ENCODE measurements around the gene FES.

FES gene

GRCh38 chr15:90880381-90881145 is 3.7 kb upstream of the FES start:
- TF ChIP-seq, protein P1, sequence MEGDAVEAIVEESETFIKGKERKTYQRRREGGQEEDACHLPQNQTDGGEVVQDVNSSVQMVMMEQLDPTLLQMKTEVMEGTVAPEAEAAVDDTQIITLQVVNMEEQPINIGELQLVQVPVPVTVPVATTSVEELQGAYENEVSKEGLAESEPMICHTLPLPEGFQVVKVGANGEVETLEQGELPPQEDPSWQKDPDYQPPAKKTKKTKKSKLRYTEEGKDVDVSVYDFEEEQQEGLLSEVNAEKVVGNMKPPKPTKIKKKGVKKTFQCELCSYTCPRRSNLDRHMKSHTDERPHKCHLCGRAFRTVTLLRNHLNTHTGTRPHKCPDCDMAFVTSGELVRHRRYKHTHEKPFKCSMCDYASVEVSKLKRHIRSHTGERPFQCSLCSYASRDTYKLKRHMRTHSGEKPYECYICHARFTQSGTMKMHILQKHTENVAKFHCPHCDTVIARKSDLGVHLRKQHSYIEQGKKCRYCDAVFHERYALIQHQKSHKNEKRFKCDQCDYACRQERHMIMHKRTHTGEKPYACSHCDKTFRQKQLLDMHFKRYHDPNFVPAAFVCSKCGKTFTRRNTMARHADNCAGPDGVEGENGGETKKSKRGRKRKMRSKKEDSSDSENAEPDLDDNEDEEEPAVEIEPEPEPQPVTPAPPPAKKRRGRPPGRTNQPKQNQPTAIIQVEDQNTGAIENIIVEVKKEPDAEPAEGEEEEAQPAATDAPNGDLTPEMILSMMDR (IDR thresholded peaks at IDR 0.05; ENCODE audit: control insufficient read depth, extremely low read depth, insufficient read depth) = no peak
- no peak overlapping the region for H3K4me3 ChIP-seq (ENCODE audit: low read depth, low read length)
- no peak for DNase-seq (ENCODE audit: low read depth)

DNA sequence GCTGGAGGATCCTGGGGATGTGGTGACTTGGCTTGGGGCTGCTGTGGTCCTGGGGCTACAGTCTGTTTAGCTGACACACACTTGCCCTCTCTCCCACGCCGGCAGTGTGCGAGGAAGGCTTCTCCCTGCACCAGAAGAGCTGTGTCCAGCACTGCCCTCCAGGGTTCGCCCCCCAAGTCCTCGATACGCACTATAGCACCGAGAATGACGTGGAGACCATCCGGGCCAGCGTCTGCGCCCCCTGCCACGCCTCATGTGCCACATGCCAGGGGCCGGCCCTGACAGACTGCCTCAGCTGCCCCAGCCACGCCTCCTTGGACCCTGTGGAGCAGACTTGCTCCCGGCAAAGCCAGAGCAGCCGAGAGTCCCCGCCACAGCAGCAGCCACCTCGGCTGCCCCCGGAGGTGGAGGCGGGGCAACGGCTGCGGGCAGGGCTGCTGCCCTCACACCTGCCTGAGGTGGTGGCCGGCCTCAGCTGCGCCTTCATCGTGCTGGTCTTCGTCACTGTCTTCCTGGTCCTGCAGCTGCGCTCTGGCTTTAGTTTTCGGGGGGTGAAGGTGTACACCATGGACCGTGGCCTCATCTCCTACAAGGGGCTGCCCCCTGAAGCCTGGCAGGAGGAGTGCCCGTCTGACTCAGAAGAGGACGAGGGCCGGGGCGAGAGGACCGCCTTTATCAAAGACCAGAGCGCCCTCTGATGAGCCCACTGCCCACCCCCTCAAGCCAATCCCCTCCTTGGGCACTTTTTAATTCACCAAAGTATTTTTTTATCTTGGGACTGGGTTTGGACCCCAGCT is 2.9 kb upstream of the FES start:
- no peak for DNase-seq (ENCODE audit: low read depth)
- TF ChIP-seq, protein P1 (IDR thresholded peaks at IDR 0.05; ENCODE audit: control insufficient read depth, extremely low read depth, insufficient read depth) = no peak
- H3K4me3 ChIP-seq (ENCODE audit: low read depth, low read length) = no peak overlapping the region

DNA sequence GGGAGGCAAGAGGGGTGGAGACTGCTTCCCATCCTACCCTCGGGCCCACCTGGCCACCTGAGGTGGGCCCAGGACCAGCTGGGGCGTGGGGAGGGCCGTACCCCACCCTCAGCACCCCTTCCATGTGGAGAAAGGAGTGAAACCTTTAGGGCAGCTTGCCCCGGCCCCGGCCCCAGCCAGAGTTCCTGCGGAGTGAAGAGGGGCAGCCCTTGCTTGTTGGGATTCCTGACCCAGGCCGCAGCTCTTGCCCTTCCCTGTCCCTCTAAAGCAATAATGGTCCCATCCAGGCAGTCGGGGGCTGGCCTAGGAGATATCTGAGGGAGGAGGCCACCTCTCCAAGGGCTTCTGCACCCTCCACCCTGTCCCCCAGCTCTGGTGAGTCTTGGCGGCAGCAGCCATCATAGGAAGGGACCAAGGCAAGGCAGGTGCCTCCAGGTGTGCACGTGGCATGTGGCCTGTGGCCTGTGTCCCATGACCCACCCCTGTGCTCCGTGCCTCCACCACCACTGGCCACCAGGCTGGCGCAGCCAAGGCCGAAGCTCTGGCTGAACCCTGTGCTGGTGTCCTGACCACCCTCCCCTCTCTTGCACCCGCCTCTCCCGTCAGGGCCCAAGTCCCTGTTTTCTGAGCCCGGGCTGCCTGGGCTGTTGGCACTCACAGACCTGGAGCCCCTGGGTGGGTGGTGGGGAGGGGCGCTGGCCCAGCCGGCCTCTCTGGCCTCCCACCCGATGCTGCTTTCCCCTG is 2.2 kb upstream of the FES start:
- no peak for DNase-seq (ENCODE audit: low read depth)
- no peak overlapping the region for H3K4me3 ChIP-seq (ENCODE audit: low read depth, low read length)
- TF ChIP-seq, protein P1 (IDR thresholded peaks at IDR 0.05; ENCODE audit: control insufficient read depth, extremely low read depth, insufficient read depth) = no peak

DNA sequence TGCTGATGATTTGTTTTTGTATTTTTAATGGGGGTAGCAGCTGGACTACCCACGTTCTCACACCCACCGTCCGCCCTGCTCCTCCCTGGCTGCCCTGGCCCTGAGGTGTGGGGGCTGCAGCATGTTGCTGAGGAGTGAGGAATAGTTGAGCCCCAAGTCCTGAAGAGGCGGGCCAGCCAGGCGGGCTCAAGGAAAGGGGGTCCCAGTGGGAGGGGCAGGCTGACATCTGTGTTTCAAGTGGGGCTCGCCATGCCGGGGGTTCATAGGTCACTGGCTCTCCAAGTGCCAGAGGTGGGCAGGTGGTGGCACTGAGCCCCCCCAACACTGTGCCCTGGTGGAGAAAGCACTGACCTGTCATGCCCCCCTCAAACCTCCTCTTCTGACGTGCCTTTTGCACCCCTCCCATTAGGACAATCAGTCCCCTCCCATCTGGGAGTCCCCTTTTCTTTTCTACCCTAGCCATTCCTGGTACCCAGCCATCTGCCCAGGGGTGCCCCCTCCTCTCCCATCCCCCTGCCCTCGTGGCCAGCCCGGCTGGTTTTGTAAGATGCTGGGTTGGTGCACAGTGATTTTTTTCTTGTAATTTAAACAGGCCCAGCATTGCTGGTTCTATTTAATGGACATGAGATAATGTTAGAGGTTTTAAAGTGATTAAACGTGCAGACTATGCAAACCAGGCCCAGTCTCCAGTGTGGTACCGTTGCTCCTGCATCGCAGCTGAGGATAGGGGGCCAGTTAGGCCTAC is 1.4 kb upstream of the FES start:
- H3K4me3 ChIP-seq (ENCODE audit: low read depth, low read length) = no peak overlapping the region
- TF ChIP-seq, protein P1 (IDR thresholded peaks at IDR 0.05; ENCODE audit: control insufficient read depth, extremely low read depth, insufficient read depth) = no peak
- DNase-seq (ENCODE audit: low read depth) = no peak

GRCh38 chr15:90883526-90883975 is 753 bp upstream of the FES start:
- TF ChIP-seq, protein P1 (IDR thresholded peaks at IDR 0.05; ENCODE audit: control insufficient read depth, extremely low read depth, insufficient read depth) = no peak
- no peak overlapping the region for H3K4me3 ChIP-seq (ENCODE audit: low read depth, low read length)
- DNase-seq (ENCODE audit: low read depth) = no peak

GRCh38 chr15:90884719-90885431 is 571 bp downstream of the FES start:
- H3K4me3 ChIP-seq (ENCODE audit: low read depth, low read length) = no peak overlapping the region
- TF ChIP-seq, protein P1 (IDR thresholded peaks at IDR 0.05; ENCODE audit: control insufficient read depth, extremely low read depth, insufficient read depth) = no peak
- no peak for DNase-seq (ENCODE audit: low read depth)

Data from LNCaP clone FGC (cell line).